ENCODE measurements around the gene LRATD1. TPM values are rescaled to one million over a fixed set of nuclear protein-coding genes. Genes with fewer than 3 reads are reported as not detected.

Gene LRATD1
- total RNA-seq, 2 experiments from 2014 or later: not detected

- H3K27me3 Mint-ChIP-seq (ENCODE audit: low read depth): no peaks in the 10 kb centered on the region
- CTCF ChIA-PET: no interaction called here
- no peak overlapping the region for H3K27ac Mint-ChIP-seq
- POLR2A ChIA-PET: no interaction called here
- no peaks in the 10 kb centered on the region for H3K36me3 Mint-ChIP-seq (ENCODE audit: low read depth)
- no peak for DNase-seq
- H3K4me3 Mint-ChIP-seq: no peak overlapping the region
- ATAC-seq: no peak
- no peaks in the 10 kb centered on the region for H3K4me1 Mint-ChIP-seq (ENCODE audit: low read depth)
- H3K9me3 Mint-ChIP-seq (ENCODE audit: insufficient read depth): no peaks in the 10 kb centered on the region
These were observed 46.2 kb downstream of the LRATD1 start for GRCh38 chr2:14678761-14679160.

- H3K4me3 Mint-ChIP-seq: no peak overlapping the region
- no peaks in the 10 kb centered on the region for H3K36me3 Mint-ChIP-seq (ENCODE audit: low read depth)
- POLR2A ChIA-PET: no interaction called here
These were observed 49.1 kb downstream of the LRATD1 start for GRCh38 chr2:14681608-14682007.

More at GRCh38 chr2:14681608-14682007, 49.1 kb downstream of the LRATD1 start:
- CTCF ChIA-PET: no interaction called here
- no peaks in the 10 kb centered on the region for H3K9me3 Mint-ChIP-seq (ENCODE audit: insufficient read depth)
- H3K27ac Mint-ChIP-seq: no peak overlapping the region
- no peak for DNase-seq
- no peaks in the 10 kb centered on the region for H3K4me1 Mint-ChIP-seq (ENCODE audit: low read depth)
- H3K27me3 Mint-ChIP-seq (ENCODE audit: low read depth): no peaks in the 10 kb centered on the region
- ATAC-seq: no peak

Measured in activated CD8-positive, alpha-beta T cell treated with anti-CD3 and anti-CD28 coated beads, Interleukin-2, amount 10 ng/mL, durations not matched to agents 7 days and 5 days (primary cell).